A549 (cell line): ENCODE data around the gene ZNF605.
A peak's percentile ranks its signal among the peaks of the same experiment; 100 is the strongest.

Experiments
- EP300 ChIP-seq, 2 experiments: fragments of >200 bp; sonication (Bioruptor Twin); formaldehyde crosslinking; IDR thresholded peaks; 2 replicates in 1 of 2; 3 replicates in 1 of 2; pipeline ENCODE4 v1.6.1; 2016 to 2017
- MAZ ChIP-seq: fragments of 150-350 bp; IDR thresholded peaks from 2 replicates; pipeline ENCODE4 v1.6.1; 2014; ENCODE audit warnings: antibody characterized with exemption, low read depth, low read length, borderline replicate concordance
- RCOR1 ChIP-seq: fragments of 150-350 bp; IDR thresholded peaks from 2 replicates; pipeline ENCODE4 v1.6.1; 2014; ENCODE audit warnings: antibody characterized with exemption, low read length, low read depth
- TF ChIP-seq, protein P1 (sequence below): fragments of >200 bp; sonication (Bioruptor Twin); formaldehyde crosslinking; IDR thresholded peaks from 3 replicates; pipeline ENCODE4 v1.5.1; 2016
- TF ChIP-seq, protein P2 (sequence below): fragments of 450-650 bp; IDR thresholded peaks from 2 replicates; pipeline ENCODE4 v1.6.1; 2014; ENCODE audit warnings: antibody characterized with exemption

DNA sequence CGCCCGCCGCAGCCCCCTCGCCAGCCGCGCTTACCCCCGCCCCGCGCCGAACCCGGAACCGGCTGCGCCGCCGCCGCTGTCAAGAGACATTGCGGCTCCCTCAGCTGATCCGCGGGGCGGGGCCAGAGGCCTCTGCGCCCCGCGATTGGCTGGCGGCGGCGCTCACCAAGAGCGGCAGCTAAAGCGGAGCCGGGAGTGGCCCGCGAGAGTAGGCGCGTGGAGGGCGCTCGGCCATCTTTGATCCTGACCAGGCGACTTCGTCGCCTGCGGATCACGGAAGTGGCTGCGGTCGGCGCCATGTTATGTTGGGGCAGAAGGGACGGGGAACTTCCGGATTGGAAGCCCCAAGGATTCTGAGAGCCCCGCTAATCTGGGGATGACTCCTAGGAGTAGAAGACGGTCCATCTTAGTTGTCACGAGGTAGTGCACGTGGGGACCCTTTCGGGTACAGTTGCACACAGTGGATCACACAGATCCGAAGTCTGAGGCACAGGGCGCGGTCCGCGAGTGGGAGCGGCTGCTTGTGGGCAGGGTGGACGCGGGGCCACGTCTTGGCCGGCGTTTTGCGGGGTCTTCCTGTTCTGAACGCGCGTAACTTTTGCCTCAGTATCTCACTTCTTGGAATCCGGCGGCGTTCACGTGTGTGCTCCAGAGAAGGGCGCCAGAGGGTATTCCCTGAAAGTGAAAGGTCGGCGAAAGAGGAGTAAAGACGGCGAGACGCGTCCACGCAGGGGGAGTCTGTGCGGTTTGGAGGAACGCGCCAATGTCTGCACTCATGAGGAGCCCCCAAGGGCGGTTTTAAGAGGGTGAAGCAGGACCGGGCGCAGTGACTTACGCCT is 68.4 kb downstream of the ZNF605 start, which contains the start of gene CHFR:
- TF ChIP-seq, protein P1, sequence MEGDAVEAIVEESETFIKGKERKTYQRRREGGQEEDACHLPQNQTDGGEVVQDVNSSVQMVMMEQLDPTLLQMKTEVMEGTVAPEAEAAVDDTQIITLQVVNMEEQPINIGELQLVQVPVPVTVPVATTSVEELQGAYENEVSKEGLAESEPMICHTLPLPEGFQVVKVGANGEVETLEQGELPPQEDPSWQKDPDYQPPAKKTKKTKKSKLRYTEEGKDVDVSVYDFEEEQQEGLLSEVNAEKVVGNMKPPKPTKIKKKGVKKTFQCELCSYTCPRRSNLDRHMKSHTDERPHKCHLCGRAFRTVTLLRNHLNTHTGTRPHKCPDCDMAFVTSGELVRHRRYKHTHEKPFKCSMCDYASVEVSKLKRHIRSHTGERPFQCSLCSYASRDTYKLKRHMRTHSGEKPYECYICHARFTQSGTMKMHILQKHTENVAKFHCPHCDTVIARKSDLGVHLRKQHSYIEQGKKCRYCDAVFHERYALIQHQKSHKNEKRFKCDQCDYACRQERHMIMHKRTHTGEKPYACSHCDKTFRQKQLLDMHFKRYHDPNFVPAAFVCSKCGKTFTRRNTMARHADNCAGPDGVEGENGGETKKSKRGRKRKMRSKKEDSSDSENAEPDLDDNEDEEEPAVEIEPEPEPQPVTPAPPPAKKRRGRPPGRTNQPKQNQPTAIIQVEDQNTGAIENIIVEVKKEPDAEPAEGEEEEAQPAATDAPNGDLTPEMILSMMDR, result no peak
- TF ChIP-seq EP300 (IDR thresholded peaks at IDR 0.05) (no peak), MAZ (no peak), RCOR1 (no peak)
- TF ChIP-seq, protein P2, sequence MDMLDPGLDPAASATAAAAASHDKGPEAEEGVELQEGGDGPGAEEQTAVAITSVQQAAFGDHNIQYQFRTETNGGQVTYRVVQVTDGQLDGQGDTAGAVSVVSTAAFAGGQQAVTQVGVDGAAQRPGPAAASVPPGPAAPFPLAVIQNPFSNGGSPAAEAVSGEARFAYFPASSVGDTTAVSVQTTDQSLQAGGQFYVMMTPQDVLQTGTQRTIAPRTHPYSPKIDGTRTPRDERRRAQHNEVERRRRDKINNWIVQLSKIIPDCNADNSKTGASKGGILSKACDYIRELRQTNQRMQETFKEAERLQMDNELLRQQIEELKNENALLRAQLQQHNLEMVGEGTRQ, result peak; percentile 61
